Endothelial cell of umbilical vein (primary cell): Measurements from ENCODE around the gene TMEM171.

Experiments used
- EZH2 ChIP-seq: IDR thresholded peaks from 2 replicates; pipeline ENCODE4 v1.6.1; 2012; ENCODE audit warnings: borderline replicate concordance, low read depth, mild to moderate bottlenecking, moderate library complexity, low read length, inconsistent platforms; ENCODE audit not compliant: severe bottlenecking
- FOS ChIP-seq: IDR thresholded peaks from 2 replicates; pipeline ENCODE4 v1.6.1; 2011; ENCODE audit warnings: mild to moderate bottlenecking, low read length, moderate library complexity, borderline replicate concordance; ENCODE audit not compliant: insufficient read depth
- GATA2 ChIP-seq: IDR thresholded peaks from 2 replicates; pipeline ENCODE4 v1.7.0; 2011; ENCODE audit warnings: low read depth, mild to moderate bottlenecking, moderate library complexity, mixed read lengths, low read length; ENCODE audit not compliant: insufficient read length, insufficient read depth
- MYC ChIP-seq: IDR thresholded peaks from one replicate; pipeline ENCODE4 v1.6.1; 2011; ENCODE audit warnings: mild to moderate bottlenecking, low read depth, low read length
- POLR2A ChIP-seq: IDR thresholded peaks from 2 replicates; pipeline ENCODE4 v1.6.1; 2012; ENCODE audit warnings: low read depth, mild to moderate bottlenecking, control low read depth, low read length
- POLR2AphosphoS5 ChIP-seq: IDR thresholded peaks from 2 replicates; pipeline ENCODE4 v1.6.1; 2012; ENCODE audit warnings: low read depth, mild to moderate bottlenecking, control low read depth, low read length, moderate library complexity; ENCODE audit not compliant: insufficient read depth
- TF ChIP-seq, protein P1 (sequence below), 2 donors: IDR thresholded peaks; 1 replicate in 1 of 2; 2 replicates in 1 of 2; pipeline ENCODE4 v1.5.1; 2011; ENCODE audit warnings: low read length in 2 of 2, mild to moderate bottlenecking in 2 of 2, moderate library complexity in 2 of 2, control low read depth in 1 of 2, inconsistent platforms in 1 of 2, low read depth in 1 of 2; ENCODE audit not compliant: insufficient read depth in 1 of 2; ENCODE audit errors: extremely low read depth in 1 of 2

DNA sequence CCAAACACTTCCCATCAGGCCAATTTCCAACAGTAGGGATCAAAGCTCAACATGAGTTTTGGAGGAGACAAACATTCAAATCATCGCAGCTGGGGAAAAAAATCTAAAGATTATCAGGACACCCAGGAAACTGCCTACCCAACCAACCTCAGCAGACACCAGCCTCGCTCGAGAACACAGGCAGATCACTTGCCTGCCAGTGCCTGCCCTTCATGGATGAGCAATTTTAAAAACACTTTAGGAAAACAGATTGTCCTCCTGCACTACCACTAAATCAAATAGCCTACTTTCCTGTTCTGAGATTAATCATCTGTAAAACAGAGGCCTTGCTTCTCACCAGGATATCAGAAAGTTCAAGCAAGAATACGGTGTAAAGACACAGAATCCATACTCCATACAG lies 37.9 kb downstream of the TMEM171 start:
- TF ChIP-seq, protein P1, sequence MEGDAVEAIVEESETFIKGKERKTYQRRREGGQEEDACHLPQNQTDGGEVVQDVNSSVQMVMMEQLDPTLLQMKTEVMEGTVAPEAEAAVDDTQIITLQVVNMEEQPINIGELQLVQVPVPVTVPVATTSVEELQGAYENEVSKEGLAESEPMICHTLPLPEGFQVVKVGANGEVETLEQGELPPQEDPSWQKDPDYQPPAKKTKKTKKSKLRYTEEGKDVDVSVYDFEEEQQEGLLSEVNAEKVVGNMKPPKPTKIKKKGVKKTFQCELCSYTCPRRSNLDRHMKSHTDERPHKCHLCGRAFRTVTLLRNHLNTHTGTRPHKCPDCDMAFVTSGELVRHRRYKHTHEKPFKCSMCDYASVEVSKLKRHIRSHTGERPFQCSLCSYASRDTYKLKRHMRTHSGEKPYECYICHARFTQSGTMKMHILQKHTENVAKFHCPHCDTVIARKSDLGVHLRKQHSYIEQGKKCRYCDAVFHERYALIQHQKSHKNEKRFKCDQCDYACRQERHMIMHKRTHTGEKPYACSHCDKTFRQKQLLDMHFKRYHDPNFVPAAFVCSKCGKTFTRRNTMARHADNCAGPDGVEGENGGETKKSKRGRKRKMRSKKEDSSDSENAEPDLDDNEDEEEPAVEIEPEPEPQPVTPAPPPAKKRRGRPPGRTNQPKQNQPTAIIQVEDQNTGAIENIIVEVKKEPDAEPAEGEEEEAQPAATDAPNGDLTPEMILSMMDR (IDR thresholded peaks at IDR 0.05; ENCODE audit: extremely low read depth in 1 of 2, insufficient read depth in 1 of 2, low read depth in 1 of 2, low read length in 2 of 2) = no peak
- no peak for TF ChIP-seq POLR2A
- no peak for TF ChIP-seq FOS
- no peak for TF ChIP-seq POLR2AphosphoS5
- no peak for TF ChIP-seq MYC
- no peak for TF ChIP-seq EZH2
- TF ChIP-seq GATA2 = no peak
